Nucleus accumbens (tissue), 56 donors: ENCODE data around the gene TMEM132C.

Experiments used
- DNase-seq, 56 donors: peaks; one replicate each; lab custom pipeline; 2025; lab: John Stamatoyannopoulos, UW

TMEM132C gene

GRCh38 chr12:128745772-128746689 lies 479.1 kb downstream of the TMEM132C start:
- DNase-seq: no peak

GRCh38 chr12:128747441-128747840 lies 480.5 kb downstream of the TMEM132C start:
- DNase-seq: no peak

DNA sequence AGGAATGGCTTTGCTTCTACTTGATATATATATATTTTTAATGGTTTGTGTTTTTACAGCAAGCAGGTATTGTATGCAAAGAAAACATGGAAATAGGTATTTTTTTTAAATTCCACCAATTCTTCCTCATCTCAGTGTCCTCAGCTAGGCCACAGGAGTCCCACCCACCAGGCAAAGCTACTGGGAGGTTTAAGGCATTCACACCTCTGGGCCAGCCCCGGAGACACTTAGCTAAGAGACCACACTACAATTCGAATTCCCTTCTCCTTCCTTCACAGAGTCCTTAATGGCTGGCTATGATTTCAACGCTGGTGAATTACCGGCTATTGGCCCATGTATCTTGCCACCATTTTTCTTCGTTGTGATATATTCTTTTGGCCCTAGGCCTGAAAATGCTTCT lies 485.4 kb downstream of the TMEM132C start:
- no peak for DNase-seq

DNA sequence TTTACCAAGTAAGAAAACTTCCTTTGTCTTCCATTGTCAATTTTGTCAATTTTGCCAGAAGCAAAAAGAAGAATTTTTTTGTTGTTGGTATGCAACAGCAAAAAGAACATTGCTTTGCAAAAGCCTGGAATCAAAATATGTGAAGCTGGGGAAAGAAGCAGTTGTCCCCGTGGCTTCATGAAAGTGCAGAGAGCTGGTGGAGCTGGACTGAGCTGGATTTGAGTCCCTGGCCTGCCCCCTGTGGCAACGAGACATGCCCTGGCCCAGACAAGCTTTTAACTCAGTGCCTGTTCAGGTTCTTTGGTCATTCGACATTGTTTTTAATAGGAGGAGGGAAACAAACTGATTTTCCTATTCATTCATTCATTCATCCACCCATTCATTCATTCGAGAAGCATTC lies 486.5 kb downstream of the TMEM132C start:
- peak in 1 of 56 donors; percentile 0 for DNase-seq

- no peak for DNase-seq
Measured at GRCh38 chr12:128754275-128754674, 487.3 kb downstream of the TMEM132C start.

GRCh38 chr12:128755566-128755965 lies 488.6 kb downstream of the TMEM132C start:
- DNase-seq: no peak
